ENCODE results near the gene FBXL7.

Gene FBXL7

GRCh38 chr5:15499528-15500324, at the start of gene FBXL7:
Gene FBXL7 (plus strand): TSS chr5:15500180.
- FAIRE-seq, result no peak

GRCh38 chr5:15450473-15450872, 49.5 kb upstream of the FBXL7 start:
- no peak for FAIRE-seq

- no peak for FAIRE-seq
Observed at GRCh38 chr5:15450949-15451348, 49.0 kb upstream of the FBXL7 start.

DNA sequence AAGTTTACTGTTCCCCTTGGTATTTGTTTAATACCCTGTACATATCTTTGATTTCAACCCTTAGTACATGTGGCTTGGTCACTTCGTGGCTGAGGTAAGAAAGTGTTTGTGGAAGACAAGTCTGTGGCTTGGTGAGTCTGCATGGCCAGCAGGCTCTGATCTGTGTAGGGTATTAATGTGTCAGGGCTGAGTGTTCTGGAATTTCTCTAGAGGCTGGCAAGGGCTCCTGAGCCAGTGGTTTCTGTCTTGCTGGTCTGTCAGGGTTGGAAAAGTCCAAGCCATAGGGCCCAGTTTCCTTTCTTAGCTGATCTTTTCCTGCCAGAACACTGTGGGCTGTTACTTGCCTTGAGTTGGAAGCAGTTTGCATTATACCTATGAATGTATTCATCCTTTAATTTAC, 48.0 kb upstream of the FBXL7 start:
- no peak for FAIRE-seq

DNA sequence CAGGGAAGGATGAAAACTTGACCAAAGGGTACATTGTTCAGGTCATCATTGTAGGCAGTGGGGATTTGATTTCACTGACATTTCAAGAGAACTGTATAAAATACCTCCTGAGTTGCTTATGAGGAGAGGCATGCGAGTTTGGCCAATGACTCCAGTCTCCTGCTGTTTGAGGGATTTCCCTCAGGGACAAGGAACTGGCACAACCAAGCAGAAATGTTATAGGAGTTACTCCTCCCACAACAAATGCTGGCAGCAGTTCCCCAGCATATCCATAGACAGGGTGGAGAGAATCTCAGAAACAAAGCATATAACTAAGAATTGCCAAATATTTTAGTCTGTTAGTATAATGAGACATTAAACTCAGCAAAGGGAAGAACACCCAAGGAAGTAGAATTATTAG, 47.2 kb upstream of the FBXL7 start:
- no peak for FAIRE-seq

DNA sequence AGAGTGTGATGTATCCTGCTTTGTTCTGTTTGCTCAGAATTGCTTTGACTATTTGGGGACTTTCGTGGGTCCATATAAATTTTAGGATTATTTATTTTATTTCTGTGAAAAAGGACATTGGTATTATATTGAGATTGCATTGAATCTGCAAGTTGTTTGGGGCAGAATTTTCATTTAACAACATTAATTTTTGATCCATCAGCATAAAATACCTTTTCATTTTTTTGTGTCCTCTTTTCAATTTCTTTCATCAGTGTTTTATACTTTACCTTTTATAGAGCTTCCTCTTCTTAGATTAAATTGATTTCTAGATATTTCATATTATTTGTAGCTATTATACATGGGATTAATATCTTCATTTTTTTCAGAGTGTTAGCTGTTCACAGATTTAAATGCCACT, 40.8 kb upstream of the FBXL7 start:
- FAIRE-seq, result no peak

DNA sequence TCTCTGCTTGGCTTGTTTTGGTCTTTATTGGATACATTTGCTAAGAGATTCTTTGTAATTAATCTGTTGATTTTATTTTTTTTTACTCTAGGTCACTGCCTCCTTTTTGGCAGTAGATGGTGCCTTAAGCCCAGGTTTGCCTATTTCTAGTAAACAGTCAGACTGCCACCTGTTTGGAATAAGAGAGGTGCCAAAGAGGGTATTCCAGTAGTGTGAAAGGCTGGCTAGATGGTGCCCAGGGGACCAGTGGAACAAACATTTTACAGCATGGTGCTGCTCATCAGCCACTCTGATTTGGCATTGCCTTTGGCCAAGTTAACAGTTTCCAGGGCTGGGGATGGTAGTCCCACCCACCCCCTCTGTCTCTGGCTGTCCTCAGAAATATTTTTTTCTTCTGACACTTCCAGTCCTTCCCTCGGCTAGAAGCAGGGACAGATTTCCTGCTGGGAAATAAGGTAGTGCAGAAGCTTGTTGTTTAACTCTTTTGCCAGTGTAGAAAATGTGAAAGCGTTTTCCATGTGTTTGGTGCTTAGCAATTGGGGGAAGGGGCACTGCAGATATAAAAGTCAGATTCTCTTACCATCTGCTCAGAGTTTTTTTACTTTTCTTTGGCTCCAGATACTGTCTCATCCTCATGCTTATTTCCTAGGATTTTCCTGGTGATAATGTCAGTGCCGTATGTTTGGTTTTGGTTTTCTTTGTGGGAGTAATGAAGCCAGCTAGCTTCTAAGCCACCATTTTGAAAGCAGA, 36.6 kb upstream of the FBXL7 start:
- FAIRE-seq, result no peak

DNA sequence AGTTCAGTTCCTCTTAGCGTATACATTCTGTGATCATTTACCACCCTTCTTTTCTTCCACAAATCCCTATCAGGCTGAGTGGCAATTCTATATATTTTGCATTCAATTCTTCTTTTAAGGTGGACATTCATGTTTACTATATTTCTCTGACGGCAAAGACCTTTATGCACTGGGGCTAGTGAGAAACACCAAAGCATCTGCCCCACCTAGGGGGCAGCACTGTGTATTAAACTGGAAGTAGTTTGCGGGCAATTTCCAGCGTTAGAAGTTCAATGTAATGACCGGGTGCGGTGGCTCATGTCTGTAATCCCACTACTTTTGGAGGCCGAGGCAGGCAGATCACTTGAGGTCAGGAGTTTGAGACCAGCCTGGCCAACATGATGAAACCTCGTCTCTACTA, 27.9 kb upstream of the FBXL7 start:
- no peak for FAIRE-seq

- FAIRE-seq, result no peak
Observed at GRCh38 chr5:15474143-15474719, 25.7 kb upstream of the FBXL7 start.

DNA sequence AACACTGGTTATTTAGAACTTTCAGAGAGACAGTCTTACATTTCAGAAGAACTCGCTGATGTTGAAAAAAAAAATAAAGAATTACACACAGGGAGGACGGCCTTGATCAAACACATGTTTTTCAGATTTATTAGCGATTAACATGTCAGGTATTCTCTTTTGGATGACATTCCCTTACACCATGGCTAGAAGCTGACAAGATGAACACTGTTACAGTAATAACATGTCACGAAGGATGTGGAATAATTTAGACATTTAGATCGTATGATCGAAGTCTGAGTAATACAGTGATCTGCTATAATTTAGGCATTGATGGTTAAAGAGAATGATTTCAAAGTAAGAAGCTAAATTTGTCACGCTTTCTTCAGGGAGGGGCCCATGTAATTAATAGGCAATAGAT, 24.6 kb upstream of the FBXL7 start:
- FAIRE-seq, result no peak

DNA sequence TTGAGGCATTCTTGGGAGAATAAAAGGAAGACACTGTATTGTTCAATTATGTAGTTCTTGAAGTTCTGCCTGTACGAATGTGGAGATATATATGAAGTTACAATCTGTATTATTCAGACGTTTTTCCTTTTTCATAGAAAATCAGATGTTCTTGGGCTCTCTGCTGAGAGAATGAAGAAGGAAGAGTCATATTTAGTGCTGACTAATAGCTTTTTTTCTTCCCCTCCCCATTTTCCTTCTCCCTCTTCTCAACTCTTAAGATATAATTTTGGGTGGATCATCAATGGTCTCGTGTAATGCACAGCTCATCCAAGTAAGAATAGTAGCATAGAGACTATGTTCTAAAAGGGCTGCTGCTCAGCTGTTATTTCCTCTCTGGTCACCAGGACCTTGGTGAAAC, 23.0 kb upstream of the FBXL7 start:
- no peak for FAIRE-seq

GRCh38 chr5:15480436-15480835, 19.5 kb upstream of the FBXL7 start:
- no peak for FAIRE-seq

- FAIRE-seq, result no peak
Observed at GRCh38 chr5:15483351-15484097, 16.5 kb upstream of the FBXL7 start.

GRCh38 chr5:15487228-15487627, 12.8 kb upstream of the FBXL7 start:
- FAIRE-seq, result no peak

- no peak for FAIRE-seq
Observed at GRCh38 chr5:15489571-15490235, 10.3 kb upstream of the FBXL7 start.

GRCh38 chr5:15492545-15492944, 7.4 kb upstream of the FBXL7 start:
- no peak for FAIRE-seq

- no peak for FAIRE-seq
Observed at GRCh38 chr5:15493501-15493900, 6.5 kb upstream of the FBXL7 start.

- no peak for FAIRE-seq
Observed at GRCh38 chr5:15495026-15495425, 5.0 kb upstream of the FBXL7 start.

- no peak for FAIRE-seq
Observed at GRCh38 chr5:15496886-15497285, 3.1 kb upstream of the FBXL7 start.

- no peak for FAIRE-seq
Observed at GRCh38 chr5:15500325-15501001, 483 bp downstream of the FBXL7 start.

- no peak for FAIRE-seq
Observed at GRCh38 chr5:15501091-15501791, 1.3 kb downstream of the FBXL7 start.

- FAIRE-seq, result no peak
Observed at GRCh38 chr5:15502208-15502607, 2.2 kb downstream of the FBXL7 start.

All from islet of Langerhans (tissue), 1 donor.